NOMO-1 (cell line): ENCODE results near the gene USO1.
"Not testable (repeated sequence)": the region's sequence is repeated elsewhere in the genome, so short reads cannot be mapped to it uniquely, and the experiment has no call there.

ENCODE experiments used
- DNase-seq, 2 experiments: peaks; one replicate each; lab custom pipeline; 2025; ENCODE audit not compliant: unreplicated experiment in 2 of 2; lab: John Stamatoyannopoulos, UW

The USO1 gene

DNA sequence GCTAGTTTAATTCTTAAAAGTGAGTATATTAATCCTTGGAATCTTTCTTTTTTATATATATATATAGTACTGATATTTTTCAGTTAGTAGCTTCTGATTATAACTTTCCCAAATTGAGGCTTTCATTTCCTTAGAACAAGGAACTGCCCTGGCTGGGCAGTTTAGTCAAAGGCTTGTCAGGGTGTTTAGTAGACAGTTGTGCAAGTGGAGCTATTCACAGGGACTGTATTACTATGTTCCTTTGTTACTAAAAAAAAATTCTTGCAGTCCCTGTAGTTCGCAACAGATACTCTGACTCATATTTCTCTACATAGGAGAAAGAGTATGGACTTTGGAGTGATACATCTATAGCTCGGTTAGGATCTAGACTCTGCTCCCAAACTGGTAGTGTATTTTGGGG is 20.8 kb downstream of the USO1 start:
- peak; percentile 85 to 90 for DNase-seq

DNA sequence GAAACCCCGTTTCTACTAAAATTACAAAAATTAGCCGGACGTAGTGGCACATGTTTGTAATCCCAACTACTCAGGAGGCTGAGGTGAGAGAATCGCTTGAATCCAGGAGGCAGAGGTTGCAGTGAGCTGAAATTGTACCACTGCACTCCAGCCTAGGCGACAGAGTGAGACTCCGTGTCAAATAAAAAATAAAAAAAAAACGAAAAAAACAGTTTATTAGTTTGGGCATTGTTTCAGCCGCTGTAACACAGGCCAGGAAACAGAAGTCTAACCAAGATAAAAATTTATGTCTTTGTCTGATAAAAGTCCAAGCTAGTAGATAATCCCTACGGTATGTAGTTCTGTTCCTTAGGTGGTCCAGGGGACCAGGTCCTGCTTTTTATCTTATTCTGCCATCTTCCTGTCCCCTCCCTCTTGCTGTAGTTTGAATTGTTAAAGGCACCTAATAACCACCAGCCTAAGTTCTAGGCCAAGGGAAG is 21.4 kb downstream of the USO1 start:
- no peak for DNase-seq

DNA sequence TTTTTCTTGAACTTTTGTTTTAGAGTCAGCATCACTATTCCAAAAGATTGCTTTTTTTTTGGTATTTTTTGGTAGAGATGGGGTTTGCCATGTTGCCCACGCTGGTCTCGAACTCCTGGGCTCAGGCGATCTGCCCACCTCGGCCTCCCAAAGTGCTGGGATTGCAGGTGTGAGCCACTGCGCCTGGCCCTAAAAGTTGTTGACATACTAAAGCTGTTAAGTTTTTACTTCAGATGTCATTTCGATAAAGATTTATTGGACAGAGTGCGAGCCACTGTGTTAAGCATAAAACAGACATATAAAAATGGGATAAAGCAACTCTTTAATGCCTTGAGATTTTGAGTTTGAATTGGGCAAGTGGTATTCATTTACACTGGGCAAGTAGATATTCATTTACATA is 28.3 kb downstream of the USO1 start:
- DNase-seq, result no peak

DNA sequence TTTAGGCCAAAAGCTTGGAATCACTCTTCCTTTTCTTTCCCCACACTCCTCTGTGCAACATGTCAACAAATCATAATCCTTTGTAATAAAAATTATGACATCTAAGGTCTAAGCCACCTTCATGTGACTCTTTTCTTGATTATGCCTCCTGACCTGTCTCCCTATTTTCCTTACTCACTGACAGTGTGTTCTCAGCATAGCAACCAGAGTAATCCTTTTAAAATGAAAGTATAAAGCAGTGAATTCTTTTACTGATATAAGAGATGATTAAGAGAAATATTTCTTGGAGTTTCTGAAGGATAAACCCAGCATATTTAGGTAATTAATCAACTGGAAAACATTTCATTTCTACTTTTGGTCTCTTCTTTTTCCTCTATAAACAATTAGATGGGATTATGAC is 44.7 kb downstream of the USO1 start:
- no peak for DNase-seq

DNA sequence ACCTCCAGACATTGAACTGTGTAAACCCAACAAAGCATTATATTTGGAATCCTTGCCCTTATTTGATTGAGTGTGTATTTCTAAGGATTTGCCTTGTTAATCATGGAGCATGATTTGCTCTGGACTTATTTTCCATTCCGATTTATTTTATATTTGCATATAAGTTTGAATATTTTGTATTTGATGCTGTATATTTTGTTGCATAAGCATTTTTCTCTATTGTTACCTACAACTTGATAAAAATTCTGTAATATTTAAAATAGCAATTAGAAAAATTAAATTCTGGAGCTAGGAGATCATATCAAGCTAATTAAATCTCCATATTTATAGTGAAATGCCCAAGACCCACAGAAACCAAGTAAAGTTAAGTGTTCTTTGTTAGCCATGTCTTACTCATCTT is 47.2 kb downstream of the USO1 start:
- DNase-seq, result no peak

DNA sequence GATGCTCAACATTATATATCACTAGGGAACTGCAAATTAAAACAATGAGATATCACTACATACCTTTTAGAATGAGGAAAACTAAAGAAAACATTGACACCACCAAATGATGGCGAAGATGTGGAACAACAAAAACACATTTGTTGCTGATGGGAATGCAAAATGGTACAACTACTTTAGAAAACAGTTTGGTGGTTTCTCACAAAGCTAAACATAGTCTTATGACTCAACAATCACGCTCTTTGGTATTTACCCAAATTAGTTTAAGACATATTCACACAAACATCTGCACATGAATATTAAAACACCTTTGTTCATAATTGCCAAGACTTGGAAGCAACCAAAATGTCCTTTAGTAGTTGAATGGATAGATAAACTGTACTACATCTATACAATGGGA is 53.2 kb downstream of the USO1 start:
- no peak for DNase-seq

DNA sequence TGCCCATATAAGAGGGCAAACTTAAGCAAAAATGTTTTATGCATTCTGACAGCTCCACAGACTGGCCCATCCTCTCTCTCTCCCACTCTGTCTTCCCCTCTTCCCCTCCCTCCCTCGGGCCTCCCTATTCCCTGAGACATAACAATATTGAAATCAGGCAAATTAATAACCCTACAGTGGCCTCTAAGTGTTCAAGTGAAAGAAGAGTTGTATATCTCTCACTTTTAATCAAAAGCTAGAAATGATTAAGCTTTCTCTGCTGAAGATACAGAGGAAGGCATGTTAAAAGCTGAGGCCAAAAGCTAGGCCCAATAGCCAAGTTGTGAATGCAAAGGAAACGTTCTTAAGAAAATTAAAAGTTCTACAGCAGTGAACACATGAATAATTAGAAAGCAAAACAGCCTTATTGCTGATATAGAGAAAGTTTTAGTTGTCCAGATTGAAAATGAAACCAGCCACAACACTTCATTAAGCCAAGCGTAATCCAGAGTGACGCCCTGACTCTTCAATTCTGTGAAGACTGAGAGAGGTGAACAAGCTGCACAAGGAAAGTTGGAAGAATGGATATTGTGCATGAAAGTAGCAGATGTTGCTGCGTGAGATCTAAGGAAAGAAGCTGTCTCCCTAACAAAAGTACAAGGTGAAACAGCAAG is 54.9 kb downstream of the USO1 start:
- no peak for DNase-seq

DNA sequence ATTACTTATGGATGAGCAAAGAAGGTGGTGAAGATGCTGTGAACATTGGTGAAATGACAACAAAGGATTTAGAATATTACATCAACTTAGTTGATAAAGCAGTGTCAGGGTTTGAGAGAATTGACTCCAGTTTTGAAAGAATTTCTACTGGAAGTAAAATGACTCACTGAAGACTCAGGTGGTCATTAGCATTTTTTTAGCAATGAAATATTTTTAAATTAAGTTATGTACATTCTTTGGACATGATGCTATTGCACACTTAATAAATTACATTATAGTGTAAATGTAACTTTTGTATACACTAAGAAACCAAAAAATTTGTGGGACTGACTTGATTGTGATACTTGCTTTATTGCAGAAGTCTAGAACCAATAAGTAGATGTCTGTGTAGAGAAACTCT is 56.9 kb downstream of the USO1 start:
- DNase-seq, result no peak

DNA sequence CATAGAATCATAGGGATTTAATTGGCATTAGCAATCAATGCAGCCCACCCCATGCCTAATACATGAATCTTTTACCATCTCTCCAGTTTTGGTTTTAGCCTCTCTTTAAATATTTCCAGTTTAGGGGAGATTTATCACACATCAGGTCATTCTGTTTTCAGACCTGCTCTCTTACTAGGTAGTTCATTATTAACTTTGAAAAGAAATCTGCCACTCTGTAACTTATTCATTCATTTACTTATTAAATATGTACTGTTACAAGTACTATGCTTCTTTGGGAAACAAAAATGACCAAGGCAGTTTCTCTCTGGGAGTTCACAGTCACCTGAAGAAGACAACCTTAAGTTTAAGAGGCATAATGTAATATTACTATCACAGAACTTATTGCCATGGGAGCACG is 62.1 kb downstream of the USO1 start:
- DNase-seq, result no peak

DNA sequence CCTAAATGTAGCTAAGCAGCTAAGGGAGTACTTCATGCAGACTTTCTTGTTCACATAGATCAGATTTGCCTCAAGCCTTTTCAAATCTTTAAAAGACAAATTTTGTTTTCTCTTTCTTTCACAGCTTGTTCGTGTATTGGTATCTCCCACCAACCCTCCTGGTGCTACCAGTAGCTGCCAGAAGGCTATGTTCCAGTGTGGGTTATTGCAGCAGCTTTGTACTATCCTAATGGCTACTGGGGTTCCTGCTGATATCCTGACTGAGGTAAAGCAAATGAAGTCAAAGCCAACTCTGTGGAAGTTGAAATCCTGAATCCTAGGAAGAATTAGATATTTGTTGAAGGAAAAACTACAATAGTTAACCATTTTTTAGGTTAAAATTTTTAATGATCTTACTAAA is 62.6 kb downstream of the USO1 start:
- DNase-seq, result no peak

DNA sequence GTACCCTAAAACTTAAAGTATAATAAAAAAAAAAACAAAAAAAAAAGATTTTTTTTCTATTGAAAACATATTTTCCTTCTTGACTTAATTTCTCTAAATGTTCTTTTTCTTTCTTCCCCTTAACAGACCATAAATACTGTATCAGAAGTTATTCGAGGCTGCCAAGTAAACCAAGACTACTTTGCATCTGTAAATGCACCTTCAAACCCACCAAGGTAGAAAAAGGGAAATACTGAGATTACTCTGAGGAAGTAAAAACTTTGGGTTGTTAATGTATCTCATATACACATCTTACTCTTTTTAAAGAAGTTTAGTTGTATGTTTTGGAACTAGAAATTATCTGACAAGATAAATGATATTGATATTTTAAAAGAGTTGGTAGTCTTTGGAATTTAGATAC is 65.6 kb downstream of the USO1 start:
- DNase-seq, result no peak

DNA sequence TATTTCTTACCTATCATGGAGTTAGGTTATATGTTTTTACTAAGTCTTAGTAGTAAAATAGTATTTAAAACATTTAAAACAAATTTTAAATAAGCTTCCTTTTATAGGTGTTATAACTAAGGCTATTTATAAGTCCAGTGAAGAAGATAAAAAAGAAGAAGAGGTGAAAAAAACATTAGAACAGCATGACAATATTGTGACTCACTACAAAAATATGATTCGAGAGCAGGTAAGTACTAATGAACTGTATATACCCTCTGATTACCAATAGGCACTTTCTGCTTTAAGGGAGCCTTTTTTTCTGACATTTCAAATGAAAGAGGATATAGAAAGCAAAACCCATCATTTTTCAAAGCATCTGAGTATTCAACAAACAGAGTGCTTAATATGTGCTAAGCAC is 76.6 kb downstream of the USO1 start:
- no peak for DNase-seq

DNA sequence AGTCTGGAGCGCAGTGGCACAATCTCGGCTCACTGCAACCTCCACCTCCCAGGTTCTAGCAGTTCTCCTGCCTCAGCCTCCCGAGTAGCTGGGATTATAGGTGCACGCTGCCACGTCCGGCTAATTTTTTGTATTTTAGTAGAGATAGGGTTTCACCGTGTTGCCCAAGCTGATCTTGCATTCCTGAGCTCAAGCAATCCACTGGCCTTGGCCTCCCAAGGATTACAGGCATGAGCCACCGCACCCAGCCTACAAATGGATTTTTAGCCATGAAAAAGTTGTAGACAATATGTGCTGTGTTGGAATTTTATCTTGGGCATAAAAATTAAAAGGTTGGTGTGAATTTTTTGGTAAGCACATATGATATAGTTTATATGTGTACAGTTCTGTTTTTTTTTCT is 81.7 kb downstream of the USO1 start:
- DNase-seq, result not testable (repeated sequence)

DNA sequence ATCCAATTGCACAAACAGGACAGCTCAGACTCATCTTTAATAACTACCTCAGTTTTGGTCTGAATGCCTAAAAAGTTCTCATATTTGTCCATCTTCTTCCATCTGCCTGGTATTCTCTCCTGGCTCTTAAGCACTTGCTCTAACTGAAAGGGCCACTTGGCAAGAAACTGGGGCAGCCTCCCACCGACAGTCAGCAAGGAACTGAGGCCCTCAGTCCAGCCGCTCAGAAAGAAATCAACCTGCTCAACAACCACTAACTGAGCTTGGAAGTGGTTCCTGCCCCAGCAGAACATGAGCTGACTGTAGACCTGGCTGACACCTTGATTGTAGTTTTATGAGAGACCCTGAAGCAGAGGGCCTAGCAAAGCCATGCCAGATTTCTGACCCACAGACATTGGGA is 93.5 kb downstream of the USO1 start:
- DNase-seq, result no peak

DNA sequence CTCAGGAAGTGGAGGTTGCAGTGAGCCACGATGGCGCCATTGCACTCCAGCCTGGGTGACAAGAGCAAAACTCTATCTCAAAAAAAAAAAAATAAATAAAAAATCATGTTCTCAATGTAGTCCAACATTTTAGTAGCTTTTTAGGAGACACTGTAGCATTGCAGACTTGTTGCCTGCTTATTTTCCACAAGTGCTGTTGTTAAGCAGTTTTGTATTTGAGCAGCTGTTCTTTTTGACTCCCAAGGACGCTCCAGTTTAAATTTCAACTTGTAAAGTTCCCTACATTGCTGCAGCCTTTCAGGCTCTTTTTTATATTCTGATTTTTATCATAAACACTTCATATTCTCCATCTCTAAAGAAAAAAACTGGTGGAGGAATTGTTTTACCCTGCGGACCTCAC is 94.7 kb downstream of the USO1 start:
- no peak for DNase-seq

DNA sequence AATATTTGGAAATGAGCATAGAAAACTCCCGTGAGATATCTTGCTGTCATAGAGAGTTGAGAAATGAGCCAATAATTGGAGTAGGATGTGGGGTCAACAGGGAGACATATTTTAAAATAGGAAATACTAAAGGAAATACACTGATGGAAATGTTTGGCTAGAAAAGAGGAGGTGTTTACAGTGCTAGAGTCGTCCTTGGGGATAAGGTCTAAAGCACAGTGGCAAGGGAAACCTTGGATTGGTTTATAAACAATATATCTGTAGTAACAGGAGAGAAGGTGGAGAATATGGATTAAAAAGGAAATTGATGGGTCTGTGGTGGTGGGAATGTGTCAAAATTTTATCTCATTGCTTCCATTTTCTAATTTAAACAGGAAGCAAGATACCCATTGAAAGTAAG is 95.8 kb downstream of the USO1 start:
- DNase-seq, result no peak

DNA sequence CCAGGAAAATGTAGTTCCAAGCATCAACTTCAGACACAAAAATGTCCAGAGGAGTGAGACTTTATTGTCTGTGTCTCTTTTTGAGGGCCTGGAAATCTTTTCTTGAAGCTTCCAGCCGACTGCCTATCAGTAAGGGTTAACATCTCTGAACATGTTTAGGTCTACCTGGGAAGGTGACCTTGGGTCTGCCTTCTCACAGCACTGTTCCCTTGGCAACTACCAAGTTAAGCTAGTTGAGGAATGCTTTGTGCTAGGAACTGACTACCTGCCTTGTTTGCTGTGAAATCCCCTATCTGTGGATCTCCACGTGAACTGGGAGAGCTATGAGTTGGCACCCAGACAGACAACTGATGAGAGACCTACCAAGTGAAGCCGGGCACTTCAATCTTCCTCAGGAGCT is 96.3 kb downstream of the USO1 start:
- no peak for DNase-seq

DNA sequence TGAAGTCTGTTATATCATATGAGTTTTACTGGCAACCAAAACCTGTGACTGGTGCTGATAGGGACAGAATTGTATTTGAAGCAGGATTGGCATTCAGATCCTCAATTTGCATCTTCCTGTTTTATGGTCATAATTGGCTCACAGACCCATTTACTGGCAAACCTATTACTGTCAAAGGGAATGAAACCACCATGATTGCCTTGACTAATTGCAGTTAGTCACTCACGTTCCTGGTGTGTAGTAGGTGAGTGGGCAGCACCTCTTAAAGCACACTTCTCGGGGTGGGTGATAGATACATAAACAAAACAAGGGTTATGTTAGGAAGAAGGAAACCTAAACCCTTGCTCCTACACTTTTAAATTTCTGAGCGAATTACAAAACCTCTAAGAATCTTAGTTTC is 96.8 kb downstream of the USO1 start:
- no peak for DNase-seq

DNA sequence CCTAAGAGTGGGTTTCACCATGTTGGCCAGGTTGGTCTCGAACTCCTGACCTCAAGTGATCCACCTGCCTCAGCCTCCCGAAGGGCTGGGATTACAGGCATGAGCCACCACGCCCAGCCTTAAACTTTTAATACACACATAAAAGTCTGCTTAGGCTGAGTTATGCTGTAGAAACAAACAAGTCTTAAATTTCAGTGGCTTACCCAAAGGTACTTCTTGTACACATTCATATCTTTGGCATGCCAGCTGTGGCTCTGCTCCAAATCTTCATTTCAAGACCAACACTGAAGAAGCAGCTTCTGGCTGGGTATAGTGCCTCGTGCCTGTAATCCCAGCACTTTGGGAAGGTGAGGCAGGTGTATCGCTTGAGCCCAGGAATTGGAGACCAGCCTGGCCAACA is 97.6 kb downstream of the USO1 start:
- DNase-seq, result no peak

DNA sequence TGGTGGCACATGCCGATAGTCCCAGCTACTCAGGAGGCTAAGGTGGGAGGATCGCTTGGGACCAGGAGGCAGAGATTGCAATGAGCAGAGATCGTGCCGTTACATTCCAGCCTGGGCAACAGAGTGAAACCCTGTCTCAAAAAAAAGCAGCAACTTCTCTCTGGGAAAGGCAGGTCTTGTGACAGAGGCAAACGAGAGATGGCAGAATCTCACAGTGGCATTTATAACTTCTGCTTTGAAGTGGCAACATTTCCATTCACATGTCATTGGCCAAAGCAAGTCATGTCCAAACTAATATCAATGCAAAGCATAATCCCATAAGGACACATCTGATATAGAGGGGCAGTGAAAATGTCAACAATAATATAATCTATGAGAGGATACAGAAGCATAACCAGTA is 98.0 kb downstream of the USO1 start:
- DNase-seq, result no peak

DNA sequence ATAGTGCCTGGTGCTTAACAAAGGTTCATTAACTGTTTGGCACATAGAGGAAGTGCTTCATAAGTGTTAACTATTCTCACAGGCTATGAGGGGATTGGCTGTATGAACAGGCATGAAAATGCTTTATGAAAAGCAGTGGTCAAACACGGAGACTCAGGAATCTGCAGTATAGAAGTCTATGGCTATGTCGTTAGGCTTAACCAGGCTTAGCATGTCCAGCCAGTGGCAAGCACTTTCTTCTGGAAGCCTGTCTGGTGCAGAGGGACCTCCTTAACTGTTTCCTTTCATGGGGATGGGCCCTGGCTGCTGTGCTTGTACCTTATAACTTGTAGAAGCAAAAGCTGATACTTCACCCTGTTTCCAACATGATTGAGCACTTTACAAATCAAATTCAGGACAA is 99.4 kb downstream of the USO1 start:
- no peak for DNase-seq

DNA sequence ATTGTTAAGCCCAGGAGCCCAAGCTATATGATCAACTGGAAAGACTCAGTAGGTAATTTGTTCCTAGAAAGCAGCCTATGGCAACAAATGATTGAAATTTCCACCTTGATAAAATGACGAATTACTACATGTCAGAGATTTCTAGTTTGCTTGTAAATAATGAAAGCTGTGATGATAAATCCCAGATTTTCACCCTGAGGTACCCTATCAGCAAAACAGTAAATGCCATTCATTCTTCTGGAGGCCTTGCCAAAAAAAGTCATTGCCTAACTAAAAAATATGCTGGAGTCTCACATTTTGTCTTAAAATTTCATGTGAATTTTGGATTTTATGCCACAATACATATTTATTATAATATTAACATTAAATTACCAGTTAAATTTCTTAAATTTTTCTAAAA is 106.5 kb downstream of the USO1 start:
- DNase-seq, result no peak

DNA sequence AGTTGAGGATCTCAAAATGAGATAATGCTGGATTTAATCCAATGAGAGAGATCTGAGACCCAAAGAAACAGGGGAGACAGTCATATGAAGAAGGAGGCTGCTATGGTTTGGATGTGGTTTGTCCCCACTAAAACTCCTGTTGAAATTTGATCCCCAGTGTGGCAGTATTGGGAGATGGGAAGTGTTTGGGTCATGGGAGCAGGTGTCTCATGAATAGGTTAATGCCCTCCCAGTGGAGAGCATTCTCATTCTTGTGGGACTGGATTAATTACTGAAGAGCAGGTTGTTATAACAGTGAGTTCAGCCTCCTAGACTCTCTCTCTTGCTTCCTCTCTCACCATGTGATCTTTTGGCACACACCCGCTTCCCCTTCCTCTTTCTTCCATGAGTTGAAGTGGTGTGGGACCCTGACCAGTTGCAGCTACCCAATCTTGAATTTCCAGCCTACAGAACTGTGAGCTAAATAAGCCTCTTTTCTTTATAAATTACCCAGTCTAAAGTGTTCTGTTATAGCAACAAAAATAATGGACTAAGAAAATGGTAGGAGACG is 107.6 kb downstream of the USO1 start:
- peak; percentile 53 to 54 for DNase-seq
